HFFc6 (cell line): ENCODE data around the gene EID1. TPM values are rescaled to one million over a fixed set of nuclear protein-coding genes. Genes with fewer than 3 reads are reported as not detected.
A peak's percentile ranks its signal among the peaks of the same experiment; 100 is the strongest.

ENCODE experiments used
- DNase-seq: peaks from one replicate; pipeline ENCODE4 v3.0.0-alpha.2; 2018
- H3K27ac Mint-ChIP-seq: 2 replicates; pipeline ENCODE4 v1.8.0; 2020; ENCODE audit warnings: mild to moderate bottlenecking, mixed read lengths
- H3K27me3 Mint-ChIP-seq: 2 replicates; pipeline ENCODE4 v1.8.0; 2021; ENCODE audit warnings: mild to moderate bottlenecking, moderate library complexity, mixed read lengths; ENCODE audit not compliant: insufficient read depth
- H3K36me3 Mint-ChIP-seq: 2 replicates; pipeline ENCODE4 v1.8.0; 2021; ENCODE audit warnings: low read depth, mixed read lengths
- H3K4me1 Mint-ChIP-seq: 2 replicates; pipeline ENCODE4 v1.8.0; 2020; ENCODE audit warnings: low read depth, mixed read lengths
- H3K4me3 Mint-ChIP-seq: 2 replicates; pipeline ENCODE4 v1.8.0; 2020; ENCODE audit warnings: mild to moderate bottlenecking, moderate library complexity, mixed read lengths
- H3K9me3 Mint-ChIP-seq: 2 replicates; pipeline ENCODE4 v1.8.0; 2020; ENCODE audit warnings: mild to moderate bottlenecking, mixed read lengths
- CTCF ChIP-seq: fragments of 200-600 bp; sonication (generic); IDR thresholded peaks from 2 replicates; pipeline ENCODE4 v1.5.0; 2021; ENCODE audit warnings: antibody characterized with exemption, mild to moderate bottlenecking
- total RNA-seq, 6 experiments: library from RNA; stranded (reverse); fragmentation: NEBNext Ultra II Directional; extraction: Animal tissue kit (Norgen Biotek cat#: 25700); gene quantifications; 2 replicates in 1 of 6; 3 replicates in 5 of 6; pipeline ENCODE4 v1.2.3, GENCODE V29; 2021

Gene EID1
- total RNA-seq, 6 experiments from 2014 or later = 218 to 281 (median 242) TPM

GRCh38 chr15:48862705-48863104, 15.2 kb upstream of the EID1 start:
- no peaks in the 10 kb centered on the region for H3K36me3 Mint-ChIP-seq
- TF ChIP-seq CTCF = no peak
- no peak for DNase-seq
- no peaks in the 10 kb centered on the region for H3K9me3 Mint-ChIP-seq
- peak overlapping the region; percentile 50 for H3K27ac Mint-ChIP-seq
- H3K4me1 Mint-ChIP-seq = peaks cover 83% of the 10 kb centered on the region
- H3K4me3 Mint-ChIP-seq = no peak overlapping the region
- no peaks in the 10 kb centered on the region for H3K27me3 Mint-ChIP-seq

GRCh38 chr15:48865370-48866079, 12.4 kb upstream of the EID1 start:
- peak; percentile 48 for DNase-seq
- Mint-ChIP-seq H3K36me3 (no peaks in the 10 kb centered on the region), H3K4me1 (peaks cover 76% of the 10 kb centered on the region), H3K27ac (peak overlapping the region; percentile 91), H3K4me3 (peak overlapping the region; percentile 59), H3K27me3 (no peaks in the 10 kb centered on the region), H3K9me3 (no peaks in the 10 kb centered on the region)
- no peak for TF ChIP-seq CTCF

- Mint-ChIP-seq H3K9me3 (no peaks in the 10 kb centered on the region), H3K4me3 (peak overlapping the region; percentile 59), H3K4me1 (peaks cover 74% of the 10 kb centered on the region), H3K27me3 (no peaks in the 10 kb centered on the region), H3K36me3 (no peaks in the 10 kb centered on the region), H3K27ac (peak overlapping the region; percentile 91)
- peak; percentile 39 for DNase-seq
- no peak for TF ChIP-seq CTCF
Observed at GRCh38 chr15:48866141-48866563, 11.8 kb upstream of the EID1 start.

- peak overlapping the region; percentile 61 for H3K4me3 Mint-ChIP-seq
- H3K36me3 Mint-ChIP-seq = no peaks in the 10 kb centered on the region
- H3K27ac Mint-ChIP-seq = peak overlapping the region; percentile 82
- no peaks in the 10 kb centered on the region for H3K27me3 Mint-ChIP-seq
- DNase-seq = no peak
- no peaks in the 10 kb centered on the region for H3K9me3 Mint-ChIP-seq
- TF ChIP-seq CTCF = no peak
- peaks cover 69% of the 10 kb centered on the region for H3K4me1 Mint-ChIP-seq
Observed at GRCh38 chr15:48868023-48868422, 9.9 kb upstream of the EID1 start.

- no peaks in the 10 kb centered on the region for H3K27me3 Mint-ChIP-seq
- H3K4me3 Mint-ChIP-seq = peak overlapping the region; percentile 61
- no peak for TF ChIP-seq CTCF
- peaks cover 69% of the 10 kb centered on the region for H3K4me1 Mint-ChIP-seq
- DNase-seq = peak; percentile 82
- H3K27ac Mint-ChIP-seq = peak overlapping the region; percentile 82
- H3K36me3 Mint-ChIP-seq = no peaks in the 10 kb centered on the region
- H3K9me3 Mint-ChIP-seq = no peaks in the 10 kb centered on the region
Observed at GRCh38 chr15:48868536-48868935, 9.4 kb upstream of the EID1 start.
